ENCODE results near the gene FAM227A.
"Not testable (repeated sequence)": the region's sequence is repeated elsewhere in the genome, so short reads cannot be mapped to it uniquely, and the experiment has no call there.

Gene FAM227A

GRCh38 chr22:38657045-38657909 is 1.1 kb upstream of the FAM227A start:
- DNase-seq (ENCODE audit: low read depth) = peak; percentile 5

GRCh38 chr22:38655519-38656255 is 505 bp downstream of the FAM227A start:
- peak; percentile 4 for DNase-seq (ENCODE audit: low read depth)

GRCh38 chr22:38653741-38654140 is 2.5 kb downstream of the FAM227A start:
- DNase-seq (ENCODE audit: low read depth) = no peak

GRCh38 chr22:38652859-38653258 is 3.3 kb downstream of the FAM227A start:
- no peak for DNase-seq (ENCODE audit: low read depth)

- no peak for DNase-seq (ENCODE audit: low read depth)
Measured at GRCh38 chr22:38649841-38650522, 6.2 kb downstream of the FAM227A start.

GRCh38 chr22:38645430-38645829 is 10.8 kb downstream of the FAM227A start:
- DNase-seq (ENCODE audit: low read depth) = no peak

- not testable (repeated sequence) for DNase-seq (ENCODE audit: low read depth)
Measured at GRCh38 chr22:38644245-38644644, 11.9 kb downstream of the FAM227A start.

GRCh38 chr22:38641476-38642040 is 14.6 kb downstream of the FAM227A start:
- DNase-seq (ENCODE audit: low read depth) = no peak

- no peak for DNase-seq (ENCODE audit: low read depth)
Measured at GRCh38 chr22:38638728-38639127, 17.5 kb downstream of the FAM227A start.

- DNase-seq (ENCODE audit: low read depth) = no peak
Measured at GRCh38 chr22:38638216-38638615, 18.0 kb downstream of the FAM227A start.

- no peak for DNase-seq (ENCODE audit: low read depth)
Measured at GRCh38 chr22:38632528-38632927, 23.7 kb downstream of the FAM227A start.

GRCh38 chr22:38631724-38632123 is 24.5 kb downstream of the FAM227A start:
- DNase-seq (ENCODE audit: low read depth) = no peak

- DNase-seq (ENCODE audit: low read depth) = no peak
Measured at GRCh38 chr22:38629108-38629507, 27.1 kb downstream of the FAM227A start.

GRCh38 chr22:38628444-38628843 is 27.7 kb downstream of the FAM227A start:
- no peak for DNase-seq (ENCODE audit: low read depth)

- DNase-seq (ENCODE audit: low read depth) = no peak
Measured at GRCh38 chr22:38623351-38623750, 32.8 kb downstream of the FAM227A start.

GRCh38 chr22:38618682-38619081 is 37.5 kb downstream of the FAM227A start:
- no peak for DNase-seq (ENCODE audit: low read depth)

GRCh38 chr22:38618258-38618657 is 37.9 kb downstream of the FAM227A start:
- no peak for DNase-seq (ENCODE audit: low read depth)

GRCh38 chr22:38615064-38615405 is 41.2 kb downstream of the FAM227A start:
- not testable (repeated sequence) for DNase-seq (ENCODE audit: low read depth)

- no peak for DNase-seq (ENCODE audit: low read depth)
Measured at GRCh38 chr22:38614332-38615063, 41.7 kb downstream of the FAM227A start.

- DNase-seq (ENCODE audit: low read depth) = no peak
Measured at GRCh38 chr22:38613588-38613987, 42.6 kb downstream of the FAM227A start.

GRCh38 chr22:38612217-38613006 is 43.8 kb downstream of the FAM227A start:
- DNase-seq (ENCODE audit: low read depth) = no peak

All from HS-5 (cell line).